SK-N-SH (cell line): ENCODE data around the gene NFASC. TPM values are rescaled to one million over a fixed set of nuclear protein-coding genes. Genes with fewer than 3 reads are reported as not detected.

ENCODE experiments used
- CTCF ChIA-PET: fragments of 300-600, 350-600 bp; formaldehyde crosslinking; extraction: SDS; loops from one replicate; lab custom pipeline; 2021; lab: Yijun Ruan, JAX
- POLR2A ChIA-PET: fragments of 350-600 bp; sonication (Branson Sonifier 250); formaldehyde crosslinking; extraction: SDS; loops from one replicate; lab custom pipeline; 2020; ENCODE audit warnings: antibody characterized with exemption, inconsistent platforms; lab: Yijun Ruan, JAX
- DNase-seq: peaks from one replicate; pipeline ENCODE4 v3.0.0; 2012
- H2AFZ ChIP-seq: fragments of 200-600 bp; sonication (generic); 2 replicates; pipeline ENCODE4 v1.8.1; 2016; ENCODE audit warnings: antibody characterized with exemption, mild to moderate bottlenecking, low read depth
- H3F3A ChIP-seq: fragments of 200-600 bp; sonication (generic); replicated peaks from 2 replicates; pipeline ENCODE3; 2016; ENCODE audit warnings: antibody characterized with exemption, mild to moderate bottlenecking; ENCODE audit not compliant: insufficient read depth
- H3K27ac ChIP-seq, 2 experiments: fragments of 200-500 bp in 1 of 2; fragments of 200-600 bp in 1 of 2; sonication (Bioruptor generic) in 1 of 2; sonication (generic), shearing (Covaris generic) in 1 of 2; 2 replicates each; pipeline versions ENCODE4 v1.5.1 to v1.6.1; 2014 to 2016; ENCODE audit warnings: low read depth in 2 of 2, inconsistent platforms in 1 of 2, low read length in 1 of 2, mild to moderate bottlenecking in 1 of 2, mixed read lengths in 1 of 2
- H3K27me3 ChIP-seq: fragments of 200-600 bp; sonication (generic), shearing (Covaris generic); 2 replicates; pipeline ENCODE4 v1.6.1; 2016; ENCODE audit warnings: mixed run types; ENCODE audit not compliant: insufficient read depth
- H3K36me3 ChIP-seq, 2 experiments: fragments of 200-500 bp in 1 of 2; fragments of 200-600 bp in 1 of 2; sonication (Bioruptor generic) in 1 of 2; sonication (generic) in 1 of 2; replicated peaks in 1 of 2; 2 replicates each; pipeline versions ENCODE3 to v1.5.1; 2014 to 2016; ENCODE audit warnings: low read length in 1 of 2, mild to moderate bottlenecking in 1 of 2; ENCODE audit not compliant: insufficient read depth in 2 of 2, control insufficient read depth in 1 of 2
- H3K4me1 ChIP-seq, 2 experiments: fragments of 200-500 bp in 1 of 2; fragments of 200-600 bp in 1 of 2; sonication (Bioruptor generic) in 1 of 2; sonication (generic), shearing (Covaris generic) in 1 of 2; 2 replicates each; pipeline versions ENCODE4 v1.5.1 to v1.6.1; 2014 to 2016; ENCODE audit warnings: low read depth in 1 of 2, low read length in 1 of 2, mixed run types in 1 of 2; ENCODE audit not compliant: insufficient read depth in 2 of 2, control insufficient read depth in 1 of 2
- H3K4me2 ChIP-seq: fragments of 200-600 bp; sonication (generic), shearing (Covaris generic); 2 replicates; pipeline ENCODE4 v1.6.1; 2017; ENCODE audit warnings: mixed run types
- H3K4me3 ChIP-seq, 2 experiments: fragments of 200-500 bp in 1 of 2; fragments of 200-600 bp in 1 of 2; sonication (Bioruptor generic) in 1 of 2; sonication (generic), shearing (Covaris generic) in 1 of 2; 2 replicates each; pipeline versions ENCODE4 v1.5.1 to v1.8.1; 2014 to 2016; ENCODE audit warnings: low read depth in 2 of 2, inconsistent platforms in 1 of 2, low read length in 1 of 2, mild to moderate bottlenecking in 1 of 2, mixed read lengths in 1 of 2, moderate library complexity in 1 of 2
- H3K79me2 ChIP-seq: fragments of 200-600 bp; sonication (generic); 2 replicates; pipeline ENCODE4 v1.8.1; 2017; ENCODE audit warnings: mild to moderate bottlenecking; ENCODE audit not compliant: insufficient read depth
- H3K9ac ChIP-seq: fragments of 200-600 bp; sonication (generic); 2 replicates; pipeline ENCODE4 v1.6.1; 2017; ENCODE audit warnings: mixed run types
- H3K9me2 ChIP-seq: fragments of 200-600 bp; sonication (generic); 2 replicates; pipeline ENCODE4 v1.6.1; 2017; ENCODE audit warnings: mixed run types
- H3K9me3 ChIP-seq: fragments of 200-600 bp; sonication (generic); 2 replicates; pipeline ENCODE4 v1.6.1; 2017; ENCODE audit warnings: mixed run types, mild to moderate bottlenecking, moderate library complexity
- H4K20me1 ChIP-seq: fragments of 200-600 bp; sonication (generic); 2 replicates; pipeline ENCODE4 v1.6.1; 2017; ENCODE audit warnings: mild to moderate bottlenecking, mixed run types; ENCODE audit not compliant: insufficient read depth
- EP300 ChIP-seq, 2 experiments: IDR thresholded peaks; 2 replicates each; pipeline versions ENCODE4 v1.4.0 to v1.6.1; 2012; ENCODE audit warnings: borderline replicate concordance in 1 of 2, low read depth in 1 of 2, low read length in 1 of 2
- FOSL2 ChIP-seq: IDR thresholded peaks from 2 replicates; pipeline ENCODE4 v1.4.0; 2012; ENCODE audit warnings: low read depth, mild to moderate bottlenecking, moderate library complexity, borderline replicate concordance
- FOXM1 ChIP-seq: IDR thresholded peaks from 2 replicates; pipeline ENCODE4 v1.4.0; 2012; ENCODE audit warnings: low read depth, mild to moderate bottlenecking
- IRF3 ChIP-seq: fragments of 150-350 bp; IDR thresholded peaks from 2 replicates; pipeline ENCODE4 v1.6.1; 2016; ENCODE audit warnings: mild to moderate bottlenecking, low read depth, low read length
- MAX ChIP-seq: IDR thresholded peaks from 2 replicates; pipeline ENCODE4 v1.4.0; 2012; ENCODE audit warnings: low read depth
- MEF2A ChIP-seq: IDR thresholded peaks from 2 replicates; pipeline ENCODE4 v1.4.0; 2012; ENCODE audit warnings: low read depth, borderline replicate concordance
- MXI1 ChIP-seq: IDR thresholded peaks from 2 replicates; pipeline ENCODE4 v1.6.1; 2012; ENCODE audit warnings: mild to moderate bottlenecking, low read depth, low read length, improper control_type of control experiment
- NFIC ChIP-seq: IDR thresholded peaks from 2 replicates; pipeline ENCODE4 v1.4.0; 2012; ENCODE audit warnings: borderline replicate concordance
- NRF1 ChIP-seq: IDR thresholded peaks from 2 replicates; pipeline ENCODE4 v1.6.1; 2012; ENCODE audit warnings: low read depth, mild to moderate bottlenecking, low read length
- POLR2AphosphoS5 ChIP-seq: IDR thresholded peaks from 2 replicates; pipeline ENCODE4 v1.6.1; 2012; ENCODE audit warnings: low read depth, low read length
- RAD21 ChIP-seq: IDR thresholded peaks from 2 replicates; pipeline ENCODE4 v1.6.1; 2012; ENCODE audit warnings: mild to moderate bottlenecking, low read length
- REST ChIP-seq: IDR thresholded peaks from 2 replicates; pipeline ENCODE4 v1.6.1; 2012; ENCODE audit warnings: mild to moderate bottlenecking, low read depth, low read length, moderate library complexity
- RXRA ChIP-seq: IDR thresholded peaks from 2 replicates; pipeline ENCODE4 v1.4.0; 2012; ENCODE audit warnings: low read depth, mild to moderate bottlenecking, borderline replicate concordance
- SIN3A ChIP-seq: IDR thresholded peaks from 2 replicates; pipeline ENCODE4 v1.6.1; 2012; ENCODE audit warnings: low read depth, mild to moderate bottlenecking, low read length, moderate library complexity, borderline replicate concordance
- SMC3 ChIP-seq: IDR thresholded peaks from 2 replicates; pipeline ENCODE4 v1.6.1; 2012; ENCODE audit warnings: low read depth, low read length, improper control_type of control experiment
- TAF1 ChIP-seq: IDR thresholded peaks from 2 replicates; pipeline ENCODE4 v1.6.1; 2012; ENCODE audit warnings: low read depth, mild to moderate bottlenecking, low read length, moderate library complexity, borderline replicate concordance
- TEAD4 ChIP-seq: IDR thresholded peaks from 2 replicates; pipeline ENCODE4 v1.4.0; 2012; ENCODE audit warnings: mild to moderate bottlenecking, borderline replicate concordance; ENCODE audit not compliant: insufficient read depth
- YY1 ChIP-seq: IDR thresholded peaks from 2 replicates; pipeline ENCODE4 v1.4.0; 2012; ENCODE audit warnings: low read depth, mild to moderate bottlenecking
- WGBS: methylation state at CpG from one replicate; pipeline ENCODE4 v1.1.6; 2017; ENCODE audit warnings: low lambda C conversion rate; 5-methylcytosine and 5-hydroxymethylcytosine counted together
- polyA plus RNA-seq, 3 experiments: library from polyadenylated mRNA; depleted of rRNA; stranded (reverse); fragments of >200 nt; gene quantifications; 2 replicates each; pipeline ENCODE4 v1.2.3, GENCODE V29; 2012
- TF ChIP-seq, protein P1 (sequence below): IDR thresholded peaks from 2 replicates; pipeline ENCODE4; 2012
- TF ChIP-seq, protein P2 (sequence below): IDR thresholded peaks from 2 replicates; pipeline ENCODE4 v1.4.0; 2012; ENCODE audit warnings: low read depth, borderline replicate concordance

NFASC gene
- polyA plus RNA-seq, 1 of the 3 experiments (the other 2 are of a cell fraction), result 6.0 TPM

GRCh38 chr1:204946640-204947039, 76.0 kb downstream of the NFASC start:
- H3K9ac ChIP-seq, result no peak overlapping the region
- H3K4me3 ChIP-seq, result no peak overlapping the region
- H3F3A ChIP-seq, result no peaks in the 10 kb centered on the region
- no peaks in the 10 kb centered on the region for H3K36me3 ChIP-seq
- no peak overlapping the region for H3K4me2 ChIP-seq
- TF ChIP-seq, protein P1, sequence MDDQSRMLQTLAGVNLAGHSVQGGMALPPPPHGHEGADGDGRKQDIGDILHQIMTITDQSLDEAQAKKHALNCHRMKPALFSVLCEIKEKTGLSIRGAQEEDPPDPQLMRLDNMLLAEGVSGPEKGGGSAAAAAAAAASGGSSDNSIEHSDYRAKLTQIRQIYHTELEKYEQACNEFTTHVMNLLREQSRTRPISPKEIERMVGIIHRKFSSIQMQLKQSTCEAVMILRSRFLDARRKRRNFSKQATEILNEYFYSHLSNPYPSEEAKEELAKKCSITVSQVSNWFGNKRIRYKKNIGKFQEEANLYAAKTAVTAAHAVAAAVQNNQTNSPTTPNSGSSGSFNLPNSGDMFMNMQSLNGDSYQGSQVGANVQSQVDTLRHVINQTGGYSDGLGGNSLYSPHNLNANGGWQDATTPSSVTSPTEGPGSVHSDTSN, result no peak
- TF ChIP-seq IRF3 (no peak), MXI1 (no peak), NFIC (no peak), MAX (no peak), YY1 (no peak), FOXM1 (no peak), RXRA (no peak), RAD21 (no peak), SIN3A (no peak), REST (no peak), EP300 (IDR thresholded peaks at IDR 0.05; ENCODE audit: borderline replicate concordance in 1 of 2, low read depth in 1 of 2, low read length in 1 of 2) (no peak), POLR2AphosphoS5 (no peak), TAF1 (no peak), SMC3 (no peak), NRF1 (no peak), FOSL2 (no peak), TEAD4 (no peak), MEF2A (no peak)
- TF ChIP-seq, protein P2, sequence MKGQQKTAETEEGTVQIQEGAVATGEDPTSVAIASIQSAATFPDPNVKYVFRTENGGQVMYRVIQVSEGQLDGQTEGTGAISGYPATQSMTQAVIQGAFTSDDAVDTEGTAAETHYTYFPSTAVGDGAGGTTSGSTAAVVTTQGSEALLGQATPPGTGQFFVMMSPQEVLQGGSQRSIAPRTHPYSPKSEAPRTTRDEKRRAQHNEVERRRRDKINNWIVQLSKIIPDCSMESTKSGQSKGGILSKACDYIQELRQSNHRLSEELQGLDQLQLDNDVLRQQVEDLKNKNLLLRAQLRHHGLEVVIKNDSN, result no peak
- H4K20me1 ChIP-seq, result no peaks in the 10 kb centered on the region
- H3K4me1 ChIP-seq, result no peaks in the 10 kb centered on the region
- H2AFZ ChIP-seq, result no peak overlapping the region
- no peaks in the 10 kb centered on the region for H3K79me2 ChIP-seq
- no peaks in the 10 kb centered on the region for H3K27me3 ChIP-seq
- no peak for DNase-seq
- H3K27ac ChIP-seq, result no peak overlapping the region
- 69% methylated on average over 6 of the region's 9 CpGs for WGBS
- H3K9me2 ChIP-seq, result no peaks in the 10 kb centered on the region
- ChIA-PET CTCF (interaction anchor here (1.0 to 17.7 kb wide), 3 partner anchors 127 to 155 kb away, joined by 3 to 337 read pairs (median 3); no protein-coding TSS in a partner anchor), POLR2A (no interaction called here)
- no peaks in the 10 kb centered on the region for H3K9me3 ChIP-seq
